ENCODE results near the gene TENM3. TPM values are rescaled to one million over a fixed set of nuclear protein-coding genes. Genes with fewer than 3 reads are reported as not detected.

Gene TENM3
- total RNA-seq, 1 donor from 2014 or later: 40.4 TPM

- no peak overlapping the region for H3K4me3 Mint-ChIP-seq (ENCODE audit: low read depth)
- no peaks in the 10 kb centered on the region for H3K4me1 Mint-ChIP-seq (ENCODE audit: low read depth)
- no peak for DNase-seq (ENCODE audit: low spot score, unreplicated experiment)
- no peak overlapping the region for H3K27ac Mint-ChIP-seq
- H3K36me3 Mint-ChIP-seq (ENCODE audit: insufficient read depth): peaks cover 6% of the 10 kb centered on the region
- peaks cover 11% of the 10 kb centered on the region for H3K9me3 Mint-ChIP-seq (ENCODE audit: low read depth)
- no peaks in the 10 kb centered on the region for H3K27me3 Mint-ChIP-seq
- no peak for TF ChIP-seq CTCF (IDR thresholded peaks at IDR 0.05; ENCODE audit: unreplicated experiment)
Measured at GRCh38 chr4:182409271-182409670, 166.1 kb downstream of the TENM3 start.

- H3K27me3 Mint-ChIP-seq: no peaks in the 10 kb centered on the region
- DNase-seq (ENCODE audit: low spot score, unreplicated experiment): no peak
- H3K36me3 Mint-ChIP-seq (ENCODE audit: insufficient read depth): peaks cover 6% of the 10 kb centered on the region
- H3K4me1 Mint-ChIP-seq (ENCODE audit: low read depth): no peaks in the 10 kb centered on the region
- peaks cover 11% of the 10 kb centered on the region for H3K9me3 Mint-ChIP-seq (ENCODE audit: low read depth)
- no peak overlapping the region for H3K4me3 Mint-ChIP-seq (ENCODE audit: low read depth)
- H3K27ac Mint-ChIP-seq: no peak overlapping the region
- TF ChIP-seq CTCF (IDR thresholded peaks at IDR 0.05; ENCODE audit: unreplicated experiment): no peak
Measured at GRCh38 chr4:182411391-182411790, 168.2 kb downstream of the TENM3 start.

GRCh38 chr4:182413550-182413949 is 170.3 kb downstream of the TENM3 start:
- no peak overlapping the region for H3K4me3 Mint-ChIP-seq (ENCODE audit: low read depth)
- no peak overlapping the region for H3K27ac Mint-ChIP-seq
- H3K9me3 Mint-ChIP-seq (ENCODE audit: low read depth): peaks cover 11% of the 10 kb centered on the region
- TF ChIP-seq CTCF (IDR thresholded peaks at IDR 0.05; ENCODE audit: unreplicated experiment): no peak
- H3K36me3 Mint-ChIP-seq (ENCODE audit: insufficient read depth): peaks cover 6% of the 10 kb centered on the region
- no peaks in the 10 kb centered on the region for H3K4me1 Mint-ChIP-seq (ENCODE audit: low read depth)
- DNase-seq (ENCODE audit: low spot score, unreplicated experiment): no peak
- H3K27me3 Mint-ChIP-seq: no peaks in the 10 kb centered on the region

- no peak overlapping the region for H3K27ac Mint-ChIP-seq
- TF ChIP-seq CTCF (IDR thresholded peaks at IDR 0.05; ENCODE audit: unreplicated experiment): no peak
- no peaks in the 10 kb centered on the region for H3K4me1 Mint-ChIP-seq (ENCODE audit: low read depth)
- no peaks in the 10 kb centered on the region for H3K27me3 Mint-ChIP-seq
- no peak for DNase-seq (ENCODE audit: low spot score, unreplicated experiment)
- H3K36me3 Mint-ChIP-seq (ENCODE audit: insufficient read depth): peaks cover 6% of the 10 kb centered on the region
- H3K9me3 Mint-ChIP-seq (ENCODE audit: low read depth): peaks cover 11% of the 10 kb centered on the region
- H3K4me3 Mint-ChIP-seq (ENCODE audit: low read depth): no peak overlapping the region
Measured at GRCh38 chr4:182415116-182415515, 171.9 kb downstream of the TENM3 start.

- H3K4me1 Mint-ChIP-seq (ENCODE audit: low read depth): no peaks in the 10 kb centered on the region
- H3K4me3 Mint-ChIP-seq (ENCODE audit: low read depth): no peak overlapping the region
- no peak for DNase-seq (ENCODE audit: low spot score, unreplicated experiment)
- no peak overlapping the region for H3K27ac Mint-ChIP-seq
- TF ChIP-seq CTCF (IDR thresholded peaks at IDR 0.05; ENCODE audit: unreplicated experiment): no peak
- no peaks in the 10 kb centered on the region for H3K27me3 Mint-ChIP-seq
- H3K36me3 Mint-ChIP-seq (ENCODE audit: insufficient read depth): peaks cover 6% of the 10 kb centered on the region
- peaks cover 11% of the 10 kb centered on the region for H3K9me3 Mint-ChIP-seq (ENCODE audit: low read depth)
Measured at GRCh38 chr4:182416067-182416466, 172.9 kb downstream of the TENM3 start.

All from progenitor cell of endocrine pancreas (in vitro differentiated cells).